HS-5 (cell line): ENCODE results near the gene MED6.

Experiments
- DNase-seq: peaks from one replicate; pipeline ENCODE4 v3.0.0-alpha.2; 2012; ENCODE audit warnings: low read depth

The MED6 gene

DNA sequence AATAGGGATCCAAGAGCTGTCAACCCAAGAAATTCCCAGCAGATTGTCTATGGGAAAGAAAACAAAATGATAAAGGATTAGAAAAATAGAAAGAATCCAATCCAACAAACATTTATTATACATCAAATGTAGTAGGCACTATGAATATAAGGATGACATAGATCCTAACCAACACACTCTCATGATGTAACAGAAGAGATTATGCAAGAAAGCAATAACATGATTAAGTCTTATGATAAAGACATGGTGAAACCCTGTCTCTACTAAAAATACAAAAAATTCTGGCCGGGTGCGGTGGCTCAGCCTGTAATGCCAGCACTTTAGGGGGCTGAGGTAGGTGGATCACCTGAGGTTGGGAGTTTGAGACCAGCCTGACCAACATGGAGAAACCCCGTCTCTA is 2.7 kb downstream of the MED6 start:
- no peak for DNase-seq

DNA sequence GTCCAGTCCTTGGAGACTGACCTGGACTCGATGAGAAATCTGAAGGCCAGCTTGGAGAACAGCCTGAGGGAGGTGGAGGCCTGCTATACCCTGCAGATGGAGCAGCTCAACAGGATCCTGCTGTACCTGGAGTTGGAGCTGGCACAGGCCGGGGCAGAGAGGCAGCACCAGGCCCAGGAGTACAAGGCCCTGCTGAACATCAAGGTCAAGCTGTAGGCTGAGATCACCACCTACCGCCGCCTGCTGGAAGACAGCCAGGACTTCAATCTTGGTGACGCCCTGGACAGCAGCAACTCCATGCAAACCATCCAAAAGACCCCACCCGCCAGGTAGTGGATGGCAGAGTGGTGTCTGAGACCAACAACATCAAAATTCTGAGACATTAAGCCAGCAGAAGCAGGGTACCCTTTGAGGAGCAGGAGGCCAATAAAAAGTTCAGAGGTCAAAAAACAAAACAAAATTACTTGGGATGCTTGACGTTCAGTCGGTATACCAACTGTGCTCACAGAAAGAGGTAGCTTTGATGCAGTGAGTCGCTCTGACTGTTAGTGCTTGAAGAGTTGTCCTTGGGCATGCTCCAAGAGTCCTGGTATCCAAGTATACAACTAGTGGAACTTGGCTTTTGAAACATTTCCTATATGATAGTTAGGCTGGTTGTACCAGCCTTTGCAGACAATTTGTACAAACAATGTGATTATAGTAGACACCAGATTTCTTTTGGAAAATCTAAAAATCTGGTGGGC is 4.8 kb downstream of the MED6 start:
- DNase-seq = no peak

DNA sequence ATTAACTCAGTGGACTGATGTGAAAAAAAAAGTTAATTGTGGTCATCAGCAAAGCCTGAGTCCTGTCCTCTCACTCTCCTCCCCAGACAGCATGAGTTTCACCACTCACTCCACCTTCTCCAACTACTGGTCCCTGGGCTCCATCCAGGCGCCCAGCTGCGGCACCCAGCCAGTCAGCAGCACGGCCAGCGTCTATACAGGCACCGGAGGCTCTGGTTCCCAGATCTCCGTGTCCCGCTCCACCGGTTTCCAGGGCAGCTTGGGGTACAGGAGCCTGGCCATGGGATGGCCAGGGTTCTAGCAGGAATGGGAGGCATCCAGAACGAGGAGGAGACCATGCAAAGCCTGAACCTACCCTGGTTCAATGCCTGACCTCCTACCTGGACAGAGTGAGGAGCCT is 6.0 kb downstream of the MED6 start:
- no peak for DNase-seq

DNA sequence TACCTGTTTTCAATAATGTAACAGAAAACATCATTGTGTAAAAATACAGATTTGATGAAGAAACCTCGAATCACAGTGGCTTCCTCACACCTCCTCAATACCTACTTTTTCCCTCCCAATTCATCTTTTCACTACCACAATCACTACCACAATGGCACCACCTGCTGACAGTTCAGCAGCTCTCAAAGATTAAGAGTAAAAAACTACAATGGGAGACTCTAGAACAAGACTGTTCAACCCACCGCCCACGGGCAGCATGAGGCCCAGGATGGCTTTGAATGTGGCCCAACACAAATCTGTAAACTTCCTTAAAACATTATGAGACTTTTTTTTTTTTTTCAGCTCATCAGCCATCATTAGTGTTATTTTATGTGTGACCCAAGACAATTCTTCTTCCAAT is 15.2 kb downstream of the MED6 start:
- no peak for DNase-seq

DNA sequence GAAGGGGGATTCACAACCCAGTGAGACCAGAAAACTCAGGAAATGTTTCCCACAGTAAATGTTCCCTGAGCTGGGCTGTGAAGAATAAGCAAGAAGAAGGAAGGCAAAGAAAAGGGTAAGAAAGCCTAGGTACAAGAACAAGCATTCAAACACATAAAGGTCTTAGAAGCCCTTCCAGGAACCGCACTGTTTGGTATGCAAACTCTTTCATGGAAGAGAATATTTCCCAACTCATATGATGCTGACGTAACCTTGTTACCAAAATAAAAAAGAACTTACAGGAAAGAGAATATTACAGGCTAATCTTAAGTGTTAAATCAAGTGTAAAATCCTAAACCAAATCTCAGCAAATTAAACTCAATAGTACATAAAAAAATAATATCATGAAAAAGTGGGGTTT is 23.6 kb downstream of the MED6 start:
- no peak for DNase-seq

DNA sequence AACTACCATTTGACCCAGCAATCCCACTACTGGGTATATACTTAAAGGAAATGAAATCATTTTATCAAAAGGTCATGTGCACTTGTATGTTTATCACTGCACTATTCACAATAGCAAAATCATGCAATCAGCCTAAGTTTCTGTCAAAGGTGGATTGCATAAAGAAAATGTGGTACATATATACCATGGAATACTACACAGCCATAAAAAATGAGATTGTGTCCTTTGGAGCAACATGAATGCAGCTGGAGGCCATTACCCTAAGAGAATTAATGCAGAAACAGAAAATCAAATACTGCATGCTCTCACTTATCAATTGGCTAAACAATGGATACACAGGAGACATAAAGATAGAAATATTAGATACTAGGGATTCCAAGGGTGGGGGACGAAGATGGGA is 27.4 kb downstream of the MED6 start:
- no peak for DNase-seq

DNA sequence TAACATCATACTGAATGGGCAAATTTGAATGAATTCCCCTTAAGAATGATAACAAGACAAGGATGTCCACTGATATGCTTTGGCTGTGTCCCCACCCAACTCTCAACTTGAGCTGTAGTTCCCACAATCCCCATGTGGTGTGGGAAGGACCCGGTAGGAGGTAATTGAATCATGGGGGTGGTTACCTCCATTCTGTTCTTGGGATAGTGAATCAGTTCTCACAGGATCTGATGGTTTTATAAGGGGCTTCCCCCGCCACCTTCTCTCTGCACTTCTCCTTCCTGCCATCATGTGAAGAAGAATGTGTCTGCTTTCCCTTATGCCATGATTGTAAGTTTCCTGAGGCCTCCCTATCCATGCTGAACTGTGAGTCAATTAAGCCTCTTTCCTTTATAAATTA is 29.3 kb downstream of the MED6 start:
- DNase-seq = no peak

DNA sequence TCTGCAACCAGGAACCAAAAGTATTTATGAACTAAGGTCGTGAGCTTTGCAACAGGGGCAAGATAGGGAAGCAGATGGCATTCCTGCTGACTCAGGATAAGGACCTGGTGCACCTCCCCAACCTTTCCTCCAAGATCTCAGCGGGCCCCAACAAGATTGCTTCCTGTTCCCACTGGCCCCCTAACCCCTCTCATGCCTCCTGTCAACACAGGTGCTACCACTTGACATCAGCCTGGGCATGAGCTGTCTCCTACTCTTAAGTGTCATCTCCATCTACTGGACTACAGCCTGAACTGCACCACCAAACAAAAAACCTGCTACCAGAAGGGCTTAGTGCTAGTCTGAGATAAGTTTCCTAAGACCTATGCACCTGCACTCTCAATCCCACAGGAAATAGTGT is 32.7 kb downstream of the MED6 start:
- no peak for DNase-seq

DNA sequence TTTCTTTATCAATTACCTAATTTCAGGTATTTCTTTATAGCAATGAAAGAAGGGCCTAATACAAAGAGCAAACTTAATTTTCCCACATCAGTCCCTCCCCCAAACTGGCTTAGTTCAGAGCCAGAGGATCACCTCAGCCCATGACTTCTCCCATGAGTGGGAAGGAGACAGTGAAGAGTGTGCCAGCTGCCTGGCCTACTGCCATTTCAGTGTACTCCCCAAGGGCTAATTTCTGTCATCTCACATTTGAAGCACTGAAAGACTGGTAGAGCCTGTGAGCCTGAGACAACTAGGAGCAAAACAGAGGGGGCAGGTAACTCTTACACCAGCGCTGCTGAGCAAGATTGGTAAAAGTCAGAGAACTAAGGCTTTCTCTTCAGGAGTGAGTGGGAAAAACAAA is 36.6 kb downstream of the MED6 start:
- no peak for DNase-seq

DNA sequence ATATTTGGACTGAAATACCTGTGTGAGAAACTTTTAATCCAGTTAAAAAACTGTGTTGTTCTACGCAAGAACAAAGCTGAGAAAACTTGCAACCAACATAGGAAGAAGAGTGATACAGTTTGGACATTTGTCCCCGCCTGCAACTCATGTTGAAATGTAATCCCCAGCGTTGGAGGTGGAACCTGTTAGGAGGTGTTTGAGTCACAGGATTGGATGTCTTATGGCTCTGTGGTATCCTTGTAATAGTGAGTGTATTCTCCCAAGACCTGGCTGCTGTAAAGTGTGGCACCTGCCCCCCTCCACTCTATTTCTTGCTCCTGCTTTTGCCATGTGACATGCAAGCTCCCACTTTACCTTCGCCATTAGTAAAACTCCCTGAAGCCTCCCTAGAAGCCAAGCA is 37.0 kb downstream of the MED6 start:
- no peak for DNase-seq

DNA sequence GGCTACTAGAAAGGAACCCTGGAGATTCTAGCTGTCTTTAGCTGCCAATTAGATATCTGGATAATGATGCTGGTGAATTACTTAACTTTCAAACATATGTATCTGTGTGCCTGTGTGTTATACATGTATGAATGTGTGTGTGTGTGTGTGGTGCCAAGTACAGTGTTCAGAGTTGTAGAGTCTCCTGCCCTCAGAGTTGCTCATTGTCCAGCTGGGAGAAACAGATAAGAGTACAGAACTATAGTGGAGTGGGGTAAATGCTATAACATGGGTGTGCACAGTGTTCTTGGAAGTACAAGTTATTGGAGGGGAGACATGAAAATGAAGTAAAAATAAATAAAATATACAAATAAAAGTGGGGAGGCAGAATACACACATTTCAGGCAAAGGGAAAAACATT is 42.1 kb downstream of the MED6 start:
- no peak for DNase-seq

DNA sequence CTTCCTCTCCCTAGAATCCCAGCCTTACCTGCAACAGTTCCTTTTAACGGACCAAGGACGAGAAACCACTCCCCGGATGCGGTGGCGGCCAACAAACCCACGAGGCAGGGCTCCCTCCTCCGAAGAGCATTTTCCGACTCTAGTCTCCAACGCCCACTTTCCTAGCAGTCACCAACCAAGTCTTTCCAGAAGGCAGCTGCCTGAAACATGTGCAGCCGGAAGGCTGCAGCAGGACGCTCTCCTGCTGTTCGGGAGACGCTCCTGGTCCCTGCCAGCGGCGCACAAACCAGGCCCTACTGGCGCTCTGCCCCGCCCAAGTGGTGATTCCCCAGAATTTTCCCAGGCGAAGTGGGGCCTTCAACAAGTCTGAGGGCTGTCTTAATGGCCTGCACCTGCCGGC is 44.6 kb downstream of the MED6 start:
- DNase-seq = no peak

DNA sequence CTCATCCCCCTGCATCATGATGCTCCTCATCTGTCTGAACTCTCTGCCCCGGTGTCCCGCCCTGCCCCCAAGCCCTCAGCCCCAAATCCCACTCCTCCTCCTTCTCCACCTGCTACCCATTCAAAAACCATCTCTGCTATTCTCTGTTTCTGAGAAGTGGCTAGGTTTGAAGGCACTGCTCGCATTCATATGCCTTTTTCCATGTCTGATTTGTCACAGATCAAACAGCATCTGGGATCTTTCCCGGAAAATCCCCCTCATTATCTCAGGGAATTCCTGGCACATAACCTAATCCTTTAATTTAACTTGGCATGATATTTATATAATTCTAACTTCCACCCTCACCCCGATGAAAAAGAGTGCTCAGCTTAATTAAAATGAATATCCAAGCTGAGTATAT is 62.4 kb downstream of the MED6 start:
- DNase-seq = no peak

DNA sequence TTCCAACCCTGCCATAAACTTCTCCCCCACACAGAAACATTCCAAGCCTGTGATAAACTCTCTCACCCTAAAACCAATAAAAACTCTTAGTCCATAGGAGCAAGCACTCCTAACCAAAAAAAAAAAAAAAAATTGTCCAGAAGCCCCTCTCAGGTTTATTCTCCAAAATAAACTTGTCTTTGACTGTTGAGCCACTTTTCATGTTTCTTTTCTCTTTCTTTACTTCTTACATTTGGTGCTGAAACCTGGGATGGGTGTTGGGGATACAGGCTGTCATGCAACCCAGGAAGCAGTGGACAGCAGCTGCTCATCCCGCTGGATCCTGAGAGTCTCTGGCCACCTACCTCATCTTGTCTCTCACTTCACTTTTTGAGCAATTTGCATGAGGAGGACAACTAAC is 63.6 kb downstream of the MED6 start:
- DNase-seq = no peak

DNA sequence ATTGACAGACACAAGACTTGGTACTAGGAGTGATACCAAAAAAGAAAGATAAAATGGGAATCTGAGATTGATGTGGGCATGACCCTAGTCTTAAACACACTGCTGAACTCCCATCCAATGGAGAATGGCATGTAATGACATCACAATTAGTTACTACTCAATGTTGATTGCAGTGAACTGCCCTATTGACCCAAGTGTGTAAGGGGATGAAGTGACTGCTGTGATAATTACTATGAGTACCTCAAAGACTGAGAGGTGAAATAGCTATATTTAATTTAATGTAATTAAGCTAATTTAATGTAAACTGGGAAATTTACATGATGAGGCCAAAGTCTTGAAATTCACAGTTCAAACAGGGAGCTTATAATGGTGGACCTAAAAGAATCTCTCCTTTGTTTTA is 65.6 kb downstream of the MED6 start, which contains the start of gene ADAM20:
ADAM20 (minus strand) TSS at position 101 of the 400 bp plus-strand sequence. CDS start 10,247 bp downstream, outside the sequence.
- DNase-seq = no peak
